EL (cell line): ENCODE measurements around the gene GSK3A.

ENCODE experiments used
- DNase-seq: peaks from one replicate; pipeline ENCODE4 v3.0.0-alpha.2; 2016

GSK3A gene

DNA sequence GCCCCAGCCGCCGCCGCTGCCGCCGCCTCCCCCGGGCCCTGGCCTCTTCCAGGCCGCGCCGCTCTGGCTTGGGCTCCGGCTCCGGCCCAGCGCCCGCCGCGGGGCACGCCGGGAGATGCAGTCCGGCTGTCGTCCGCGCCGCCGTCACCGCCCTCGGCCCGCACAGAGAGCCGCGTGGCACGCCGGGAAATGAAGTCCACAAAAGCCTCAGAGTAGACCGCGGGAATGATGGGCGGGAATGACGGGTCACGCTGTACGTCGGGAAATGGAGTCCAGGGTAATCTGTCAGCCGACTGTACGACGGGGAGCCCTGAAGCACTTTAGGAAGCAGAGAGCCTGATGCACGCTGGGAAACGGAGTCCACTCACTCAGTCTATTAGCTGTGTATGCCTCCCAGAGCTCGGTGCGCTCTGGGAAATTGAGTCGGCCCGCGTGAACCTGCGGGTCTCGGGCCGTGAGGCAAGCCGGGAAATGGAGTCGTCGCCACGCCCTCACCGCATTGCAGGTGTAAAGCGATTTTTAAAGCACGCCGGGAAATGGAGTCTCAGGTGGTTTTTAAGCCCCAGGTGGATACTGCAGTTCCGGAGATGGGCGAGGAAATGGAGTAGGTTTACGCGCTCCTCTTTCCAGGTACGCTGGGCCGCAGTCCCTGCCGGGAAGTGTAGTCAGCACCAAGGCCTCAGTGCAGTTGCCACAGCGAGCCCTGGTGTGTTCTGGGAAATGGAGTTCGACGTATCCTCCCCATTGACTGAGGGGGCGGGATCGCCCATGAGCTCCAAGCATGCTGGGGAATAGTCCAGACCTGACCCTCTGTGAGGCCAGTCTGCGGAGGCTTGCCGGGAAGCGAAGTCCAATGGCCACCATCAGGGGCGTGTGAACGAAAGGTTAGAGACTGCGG lies at the start of gene GSK3A:
GSK3A (minus strand) TSS at position 91 of the 898 bp plus-strand sequence. CDS start 137 bp downstream, outside the sequence.
- peak; percentile 99 for DNase-seq

DNA sequence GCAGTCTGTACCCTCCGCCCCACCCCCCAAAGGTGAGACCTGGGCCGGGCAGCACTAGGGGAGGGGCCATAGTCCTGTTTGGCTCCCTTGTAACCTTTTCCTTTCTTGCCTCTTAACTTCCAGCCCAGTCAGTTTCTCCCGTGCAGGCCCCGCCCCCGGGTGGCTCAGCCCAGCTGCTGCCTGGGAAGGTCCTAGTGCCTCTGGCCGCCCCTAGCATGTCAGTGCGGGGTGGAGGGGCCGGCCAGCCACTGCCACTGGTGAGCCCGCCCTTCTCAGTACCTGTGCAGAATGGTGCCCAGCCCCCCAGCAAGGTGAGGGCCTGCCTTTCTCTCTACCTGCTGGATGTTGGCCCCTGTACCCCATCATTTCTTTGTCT lies 49.0 kb upstream of the GSK3A start:
- DNase-seq: no peak

DNA sequence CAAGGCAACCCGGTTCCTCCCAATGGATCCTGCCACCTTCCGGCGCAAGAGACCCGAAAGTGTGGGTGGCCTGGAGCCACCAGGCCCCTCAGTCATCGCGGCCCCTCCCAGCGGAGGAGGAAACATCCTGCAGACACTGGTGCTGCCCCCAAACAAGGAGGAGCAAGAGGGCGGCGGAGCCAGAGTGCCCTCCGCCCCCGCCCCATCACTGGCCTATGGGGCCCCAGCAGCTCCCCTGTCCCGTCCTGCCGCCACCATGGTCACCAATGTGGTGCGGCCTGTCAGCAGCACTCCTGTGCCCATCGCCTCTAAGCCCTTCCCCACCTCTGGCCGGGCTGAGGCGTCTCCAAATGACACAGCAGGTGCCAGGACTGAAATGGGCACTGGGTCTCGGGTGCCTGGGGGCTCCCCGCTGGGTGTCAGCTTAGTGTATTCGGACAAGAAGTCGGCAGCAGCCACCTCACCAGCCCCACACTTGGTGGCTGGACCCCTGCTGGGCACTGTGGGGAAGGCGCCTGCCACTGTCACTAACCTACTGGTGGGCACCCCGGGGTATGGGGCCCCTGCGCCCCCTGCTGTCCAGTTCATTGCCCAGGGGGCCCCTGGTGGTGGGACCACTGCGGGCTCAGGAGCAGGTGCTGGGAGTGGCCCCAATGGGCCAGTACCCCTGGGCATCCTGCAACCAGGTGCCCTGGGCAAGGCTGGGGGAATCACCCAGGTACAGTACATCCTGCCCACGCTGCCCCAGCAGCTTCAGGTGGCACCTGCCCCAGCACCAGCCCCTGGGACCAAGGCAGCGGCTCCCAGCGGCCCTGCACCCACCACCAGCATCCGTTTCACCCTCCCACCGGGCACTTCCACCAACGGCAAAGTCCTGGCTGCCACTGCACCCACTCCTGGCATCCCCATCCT lies 48.4 kb upstream of the GSK3A start:
- peak; percentile 39 for DNase-seq

DNA sequence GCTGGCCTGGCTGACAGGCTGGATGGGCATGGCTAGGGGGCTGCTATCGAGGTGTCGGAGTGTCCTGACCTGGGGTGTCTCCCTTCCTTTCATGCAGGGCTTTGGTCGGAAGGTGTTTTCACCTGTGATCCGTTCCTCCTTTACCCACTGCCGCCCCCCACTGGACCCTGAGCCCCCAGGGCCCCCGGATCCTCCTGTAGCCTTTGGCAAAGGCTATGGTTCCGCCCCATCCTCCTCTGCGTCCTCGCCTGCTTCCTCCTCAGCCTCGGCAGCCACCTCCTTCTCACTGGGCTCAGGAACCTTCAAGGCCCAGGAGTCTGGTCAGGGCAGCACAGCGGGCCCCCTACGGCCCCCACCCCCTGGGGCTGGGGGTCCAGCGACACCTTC lies 47.7 kb upstream of the GSK3A start:
- no peak for DNase-seq

DNA sequence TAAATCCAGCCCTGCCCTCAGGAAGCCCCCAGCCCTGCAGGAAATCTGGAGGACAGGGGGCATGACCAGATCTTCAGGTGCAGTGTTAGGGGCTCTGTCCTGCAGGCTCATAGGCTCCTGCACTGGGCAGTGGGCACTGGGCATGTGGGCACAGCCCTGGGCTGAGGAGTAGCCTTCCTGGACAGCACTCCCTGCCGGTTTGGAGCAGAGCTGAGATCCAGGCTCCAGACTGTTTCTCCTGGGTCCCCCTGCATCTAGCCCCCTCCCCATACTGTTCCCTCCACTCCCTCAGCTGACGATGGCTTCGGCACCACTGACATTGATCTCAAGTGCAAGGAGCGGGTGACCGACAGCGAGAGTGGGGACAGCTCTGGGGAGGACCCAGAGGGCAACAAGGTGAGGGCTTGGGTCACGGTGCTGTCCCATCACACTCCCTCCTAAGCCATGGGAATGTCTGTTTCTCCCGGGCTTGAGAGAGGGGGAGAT lies 47.2 kb upstream of the GSK3A start:
- no peak for DNase-seq

DNA sequence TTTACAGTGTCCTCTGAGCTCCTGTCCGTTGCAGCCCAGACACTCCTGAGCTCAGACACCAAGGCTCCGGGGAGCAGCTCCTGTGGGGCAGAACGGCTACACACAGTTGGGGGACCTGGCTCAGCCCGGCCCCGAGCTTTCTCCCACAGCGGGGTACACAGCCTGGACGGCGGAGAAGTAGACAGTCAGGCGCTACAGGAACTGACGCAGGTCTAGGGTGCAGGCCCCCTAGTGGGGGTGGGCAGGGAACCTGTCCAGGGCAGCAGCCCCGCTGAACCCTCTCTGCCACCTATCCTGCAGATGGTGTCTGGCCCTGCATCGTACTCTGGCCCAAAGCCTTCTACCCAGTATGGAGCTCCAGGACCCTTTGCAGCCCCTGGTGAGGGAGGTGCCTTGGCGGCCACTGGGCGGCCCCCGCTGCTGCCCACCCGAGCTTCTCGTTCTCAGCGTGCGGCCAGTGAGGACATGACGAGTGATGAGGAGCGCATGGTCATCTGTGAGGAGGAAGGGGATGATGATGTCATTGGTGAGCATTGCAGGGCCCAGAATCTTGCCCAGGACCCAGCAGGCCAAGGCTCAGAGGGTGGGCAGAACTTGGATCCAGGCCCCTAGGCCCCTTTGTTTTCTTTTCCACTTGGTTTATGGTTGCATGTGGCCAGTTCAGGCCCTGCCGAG lies 46.6 kb upstream of the GSK3A start:
- DNase-seq: no peak

DNA sequence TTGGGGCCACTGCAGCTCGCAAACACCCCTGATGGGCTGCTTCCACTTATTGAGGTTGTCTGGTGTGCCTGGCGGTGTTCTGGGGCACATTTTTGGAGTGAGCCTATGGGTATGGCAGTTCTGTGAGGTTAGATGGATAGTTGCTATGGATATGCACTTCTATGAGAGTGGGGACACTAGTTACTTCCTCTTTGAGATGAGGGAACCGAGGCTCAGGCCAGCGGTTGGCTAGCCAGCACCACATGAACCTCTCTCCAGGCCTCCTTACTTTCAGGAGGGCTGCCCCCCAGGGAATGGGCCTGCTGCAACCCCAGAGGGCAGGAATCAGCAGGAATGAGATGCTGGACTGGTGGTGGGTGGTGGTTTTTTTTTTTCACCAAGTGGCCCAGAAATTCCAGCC lies 46.0 kb upstream of the GSK3A start:
- DNase-seq: no peak

DNA sequence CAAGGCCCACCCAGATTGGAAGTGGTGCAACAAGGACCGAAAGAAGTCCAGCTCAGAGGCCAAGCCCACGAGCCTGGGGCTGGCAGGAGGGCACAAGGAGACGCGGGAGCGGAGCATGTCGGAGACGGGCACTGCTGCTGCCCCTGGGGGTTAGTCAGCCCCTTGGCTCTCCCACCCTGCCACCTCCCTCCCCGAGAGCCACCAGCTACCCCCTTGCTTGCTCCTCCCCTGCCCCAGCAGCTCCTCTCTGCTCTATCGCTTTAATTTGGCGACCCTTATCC lies 45.4 kb upstream of the GSK3A start:
- DNase-seq: no peak

DNA sequence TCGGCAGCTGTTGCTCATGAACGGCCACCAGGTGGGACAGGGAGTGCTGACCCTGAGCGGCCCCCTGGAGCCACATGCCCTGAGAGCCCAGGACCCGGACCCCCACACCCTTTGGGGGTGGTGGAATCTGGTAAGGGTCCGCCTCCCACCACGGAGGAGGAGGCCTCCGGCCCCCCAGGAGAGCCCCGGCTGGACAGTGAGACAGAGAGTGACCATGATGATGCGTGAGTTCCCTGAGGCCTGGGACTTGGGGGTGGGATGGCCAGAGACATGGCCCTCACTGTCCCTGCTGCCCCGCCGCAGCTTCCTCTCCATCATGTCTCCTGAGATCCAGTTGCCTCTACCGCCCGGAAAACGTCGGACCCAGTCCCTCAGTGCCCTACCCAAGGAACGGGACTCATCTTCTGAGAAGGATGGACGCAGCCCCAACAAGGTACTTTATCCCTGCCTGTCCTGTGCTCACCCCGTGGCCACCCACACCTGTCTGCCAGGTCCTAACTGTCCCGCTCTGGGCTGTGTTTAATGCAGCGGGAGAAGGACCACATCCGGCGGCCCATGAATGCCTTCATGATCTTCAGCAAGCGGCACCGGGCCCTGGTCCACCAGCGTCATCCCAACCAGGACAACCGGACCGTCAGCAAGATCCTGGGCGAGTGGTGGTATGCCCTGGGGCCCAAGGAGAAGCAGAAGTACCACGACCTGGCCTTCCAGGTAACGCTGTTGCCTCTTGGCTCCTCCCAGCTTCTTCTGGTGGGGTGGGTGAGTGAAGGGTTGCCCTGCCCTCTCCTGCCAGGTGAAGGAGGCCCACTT lies 44.8 kb upstream of the GSK3A start:
- DNase-seq: no peak

DNA sequence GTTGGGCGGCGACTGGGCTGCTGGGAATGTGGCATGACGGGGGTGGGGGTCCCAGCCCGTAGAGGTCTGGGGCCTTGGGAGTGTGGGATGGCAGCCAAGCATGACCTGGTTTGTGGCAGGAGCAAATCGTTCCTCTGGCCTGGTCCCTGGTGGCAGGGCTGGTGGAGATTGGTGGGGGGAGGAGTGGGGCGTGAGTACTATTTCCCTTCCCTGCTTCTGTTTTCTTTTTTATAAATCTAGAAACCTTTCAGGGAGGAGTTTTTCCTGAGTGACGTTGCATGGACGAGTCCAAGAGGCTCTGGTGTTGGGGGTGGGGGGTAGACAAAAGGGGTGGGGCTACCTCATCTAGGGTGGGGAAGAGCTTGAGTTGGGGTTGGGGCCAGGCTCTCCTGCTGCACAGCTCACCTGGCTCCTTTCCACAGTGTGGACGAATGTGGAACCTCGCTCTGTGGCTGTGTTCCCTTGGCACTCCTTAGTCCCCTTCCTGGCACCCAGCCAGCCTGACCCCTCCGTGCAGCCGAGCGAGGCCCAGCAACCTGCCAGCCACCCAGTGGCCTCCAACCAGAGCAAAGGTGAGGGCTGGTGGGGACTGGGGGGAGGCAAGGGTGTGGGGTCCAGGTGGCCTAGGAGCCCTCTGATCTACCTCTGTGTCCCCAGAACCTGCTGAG lies 44.1 kb upstream of the GSK3A start:
- DNase-seq: no peak

DNA sequence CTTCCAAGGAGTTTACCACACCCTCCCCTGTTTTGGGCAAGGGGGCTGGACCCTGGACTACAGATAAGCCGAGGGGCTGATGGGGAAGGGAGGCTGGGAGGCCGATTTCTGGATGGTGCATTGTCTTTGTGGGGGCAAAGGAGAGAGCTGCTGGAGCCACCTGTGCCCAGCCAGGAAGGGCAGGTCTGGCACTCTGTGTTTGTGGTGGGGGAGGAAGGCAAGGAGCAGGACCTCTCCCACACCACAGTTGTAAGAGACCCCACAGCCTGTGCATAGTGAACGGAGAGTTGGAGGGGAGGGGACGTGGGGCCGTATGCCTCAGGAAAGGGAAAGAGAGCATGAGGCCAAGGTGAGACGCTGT lies 43.6 kb upstream of the GSK3A start:
- no peak for DNase-seq

DNA sequence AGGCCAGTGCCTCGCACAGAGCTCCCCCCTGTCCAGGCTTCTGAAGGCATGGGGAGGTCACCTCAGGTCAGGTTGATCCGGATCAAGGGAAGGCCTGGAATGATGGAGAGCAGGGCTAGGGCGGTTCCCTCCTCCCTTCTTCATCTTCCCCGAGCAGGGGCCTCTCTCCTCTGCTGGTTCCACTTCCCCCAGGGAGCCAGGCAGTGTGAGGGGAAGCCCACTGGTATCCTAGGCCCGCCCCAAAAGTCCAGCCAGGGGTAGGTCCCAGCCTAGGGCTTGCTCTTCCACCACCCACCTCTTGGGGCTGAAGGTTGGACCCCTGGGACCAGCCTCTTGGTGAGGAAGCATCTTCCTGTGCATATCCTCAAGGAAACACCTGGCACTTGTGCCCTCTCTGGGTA lies 43.1 kb upstream of the GSK3A start:
- DNase-seq: no peak

DNA sequence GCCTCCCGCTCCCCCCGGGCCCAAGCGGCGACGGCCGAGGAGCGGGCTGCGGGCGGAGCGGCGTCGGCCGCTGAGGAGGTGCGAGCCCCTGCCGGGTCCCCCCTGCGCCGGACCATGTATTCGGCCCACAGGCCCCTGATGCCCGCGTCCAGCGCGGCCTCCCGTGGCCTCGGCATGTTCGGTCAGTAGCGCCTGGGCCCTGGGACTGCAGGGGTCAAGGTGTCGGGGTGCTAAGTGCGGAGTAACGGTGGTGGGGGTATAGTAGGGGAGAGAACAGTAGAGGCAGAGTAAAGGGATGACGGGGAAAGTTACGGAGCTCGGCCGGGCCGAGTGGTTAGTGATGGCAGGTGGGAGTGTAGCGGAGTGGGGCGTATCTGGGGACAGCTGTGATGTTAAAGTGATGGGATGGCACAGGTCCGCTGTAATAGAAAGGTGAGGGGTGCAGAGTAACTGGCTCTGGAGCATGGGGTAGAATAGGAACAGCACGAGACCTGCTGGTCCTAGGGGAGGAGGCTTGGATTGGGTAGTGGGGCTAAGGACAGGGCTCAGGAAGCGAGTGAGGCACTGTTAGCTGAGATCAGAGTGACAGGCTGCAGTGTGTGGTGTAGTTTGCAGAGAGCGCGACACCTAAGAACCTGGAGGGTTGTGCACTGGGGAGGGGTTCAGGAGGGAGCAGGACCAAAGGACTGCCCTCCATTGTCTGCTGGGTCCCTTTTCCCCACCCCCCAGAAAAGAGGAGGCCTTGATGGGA lies 42.4 kb upstream of the GSK3A start:
- DNase-seq: no peak

DNA sequence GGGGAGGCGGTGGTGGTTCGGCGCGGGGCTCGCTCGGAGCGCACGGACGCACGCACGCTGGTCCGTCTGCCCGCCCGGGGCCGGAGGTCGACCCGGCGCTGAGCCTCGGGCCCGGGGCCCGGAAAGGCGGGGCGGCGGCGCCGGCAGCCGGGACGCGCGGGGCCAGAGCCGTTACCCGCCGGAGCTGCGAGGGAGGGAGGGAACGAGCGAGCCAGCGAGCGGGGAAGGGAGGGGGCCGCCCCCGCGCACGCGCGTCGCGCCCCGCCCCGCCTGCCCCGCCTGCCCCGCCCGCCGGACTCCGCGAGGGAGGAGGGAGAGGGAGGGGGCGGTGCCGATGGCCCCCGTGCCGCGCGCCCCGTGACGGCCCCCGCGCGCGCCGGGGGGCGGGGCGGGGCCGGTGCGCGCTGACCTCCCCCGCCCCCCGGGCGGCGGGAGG lies 41.7 kb upstream of the GSK3A start:
- DNase-seq: peak; percentile 84

DNA sequence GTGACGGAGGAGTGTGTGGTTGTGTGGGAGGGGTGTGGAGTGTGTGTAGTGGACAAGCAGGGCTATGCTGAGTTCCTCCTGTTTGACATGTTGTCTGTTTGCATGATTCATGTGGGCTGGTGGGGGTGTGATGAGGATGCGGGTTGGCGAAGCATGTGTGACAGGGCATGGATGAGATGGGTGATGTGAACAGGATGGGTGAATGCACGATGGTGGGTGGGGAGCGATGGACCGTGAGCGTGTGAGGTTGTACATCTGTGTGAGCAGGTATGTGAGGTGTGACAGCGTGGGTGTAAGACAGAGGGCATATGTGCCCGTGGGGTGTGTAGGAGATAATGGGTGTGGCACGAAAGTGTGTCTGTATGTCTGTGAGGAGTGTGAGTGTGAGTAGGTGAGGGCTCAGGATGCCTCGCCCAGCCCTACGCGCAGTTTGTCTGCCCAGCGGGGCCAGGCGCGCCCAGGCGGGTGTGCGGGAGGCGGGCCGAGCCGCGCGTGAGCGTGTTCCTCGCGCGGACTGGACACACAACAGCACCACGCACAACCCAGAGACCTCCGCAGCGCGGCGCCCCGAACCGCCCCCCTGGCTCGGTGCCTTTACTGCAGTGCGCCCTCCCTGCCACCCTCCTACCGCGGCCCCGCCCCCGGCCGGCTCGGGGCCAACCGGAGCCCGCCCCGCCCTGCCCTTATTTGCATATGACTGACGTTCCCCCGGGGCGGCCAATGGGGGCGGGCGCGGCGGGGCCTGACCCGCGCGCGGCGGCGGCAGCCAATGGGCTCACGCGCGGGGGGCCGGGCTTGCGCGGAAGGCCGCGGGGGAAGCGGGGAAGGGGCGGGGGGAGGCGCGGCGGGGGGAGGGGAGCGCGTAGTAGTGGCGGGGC lies 41.0 kb upstream of the GSK3A start:
- peak; percentile 94 for DNase-seq

DNA sequence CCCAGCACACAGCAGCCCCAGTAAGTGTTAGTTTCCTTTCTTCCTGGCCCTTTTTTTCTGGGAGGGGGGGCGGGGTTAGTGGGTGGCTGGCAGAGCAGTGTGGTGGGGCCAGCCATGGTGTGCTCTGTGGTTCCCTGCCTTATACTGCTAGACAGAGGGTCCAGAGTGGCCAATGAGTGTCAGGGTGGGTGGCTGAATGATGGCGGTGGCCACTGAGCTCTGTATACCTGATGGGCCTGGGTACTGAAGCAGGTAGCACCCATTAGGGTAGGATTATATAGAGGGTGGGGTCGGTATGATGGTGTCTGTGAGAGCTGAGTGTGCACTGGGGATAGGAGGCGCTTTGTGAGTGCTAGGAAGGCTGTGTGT lies 40.4 kb upstream of the GSK3A start:
- DNase-seq: no peak

DNA sequence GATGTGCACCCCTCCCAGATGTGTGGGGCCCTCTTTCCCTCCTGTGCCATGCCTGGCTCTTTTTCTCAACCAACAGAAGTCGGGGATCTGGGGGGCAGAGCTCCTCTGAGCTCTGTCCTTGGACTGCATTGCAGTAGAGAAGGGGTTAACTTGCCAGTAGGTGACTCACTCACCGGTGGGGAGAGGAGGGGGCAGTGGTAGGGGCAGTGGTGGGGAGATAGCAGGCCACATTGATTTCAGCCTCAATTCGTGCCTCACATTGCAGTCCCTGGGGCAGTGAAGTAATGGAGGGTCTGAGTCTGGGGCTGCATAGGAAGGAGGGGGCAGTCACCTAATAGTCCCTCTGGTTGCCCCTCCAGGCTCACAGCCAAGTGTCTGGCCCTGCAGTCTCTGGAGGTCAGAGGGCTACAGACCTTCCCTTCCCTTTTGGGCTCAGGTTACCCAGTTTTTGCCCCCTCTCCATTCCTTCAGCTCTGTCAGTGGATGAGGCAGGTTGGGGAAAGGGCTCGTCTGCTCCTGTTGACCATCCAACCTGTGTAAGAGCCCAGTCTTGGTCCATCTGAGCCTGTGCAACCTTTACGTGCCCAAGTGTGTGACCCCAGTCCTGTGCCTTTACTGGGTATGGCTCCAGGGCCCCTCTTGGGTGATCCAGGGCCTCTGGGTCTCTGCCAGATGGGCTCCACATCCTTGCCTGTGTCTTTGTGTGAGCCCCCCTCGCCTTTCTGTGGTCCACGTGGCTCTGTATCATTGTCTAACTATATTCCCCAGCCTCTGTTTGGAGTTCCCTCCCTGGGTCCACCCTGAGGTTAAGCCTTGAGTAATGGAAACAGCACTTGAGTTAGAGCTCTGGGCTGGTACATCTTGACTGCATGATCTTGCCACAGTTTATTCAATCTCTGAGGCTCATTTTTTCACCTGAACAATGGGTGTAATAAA lies 39.7 kb upstream of the GSK3A start:
- peak; percentile 41 for DNase-seq

DNA sequence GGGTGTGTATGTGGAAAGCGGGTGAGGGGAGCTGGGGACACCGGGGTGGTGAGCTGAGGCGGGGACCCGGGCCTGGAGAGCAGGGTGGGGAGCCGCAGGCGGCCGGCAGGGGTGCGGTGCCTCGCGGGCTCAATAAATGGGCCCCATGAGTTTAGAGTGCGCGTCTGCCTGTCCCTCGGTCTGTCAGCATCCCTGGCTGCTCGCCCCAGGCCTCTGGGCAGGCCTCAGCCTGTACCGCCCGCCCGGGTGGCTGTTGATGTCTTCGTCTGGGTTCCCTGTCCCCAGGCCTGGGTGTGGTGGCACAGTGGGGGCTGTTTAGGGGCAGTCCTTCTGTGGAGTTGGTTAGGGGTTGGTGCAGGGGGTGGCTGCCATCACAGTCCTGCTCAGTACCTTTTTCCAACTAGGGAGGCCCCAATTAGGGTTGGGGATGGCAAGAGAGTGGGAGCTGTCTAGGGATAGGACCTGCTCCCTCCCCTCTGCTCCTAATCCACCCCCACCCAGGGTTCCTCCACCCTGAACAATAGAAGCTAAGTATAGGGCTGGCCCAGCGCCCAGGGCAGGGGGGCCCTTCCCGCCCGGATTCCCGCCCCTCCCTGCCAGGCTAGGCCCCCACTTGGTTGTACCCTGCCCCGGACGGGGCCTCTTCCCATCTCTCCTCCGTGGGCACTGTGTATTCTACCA lies 38.9 kb upstream of the GSK3A start:
- peak; percentile 47 for DNase-seq

DNA sequence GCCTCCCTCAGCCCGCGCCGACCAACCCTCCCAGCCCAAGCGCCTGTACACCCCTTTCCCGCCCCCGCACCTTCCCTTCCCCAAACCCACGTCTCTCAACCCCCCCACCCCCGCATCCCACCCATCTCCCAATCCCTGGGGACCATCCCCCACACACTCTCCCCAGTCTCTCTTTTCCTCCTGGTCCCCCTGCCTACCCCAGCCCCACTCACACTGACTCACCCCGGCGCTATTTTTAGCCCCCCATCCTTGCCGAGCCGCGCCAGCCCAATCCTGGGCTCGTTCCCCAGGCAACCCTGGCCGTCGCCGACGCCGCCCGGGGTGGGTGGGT lies 38.4 kb upstream of the GSK3A start:
- no peak for DNase-seq
